GM23338 (cell line): Measurements from ENCODE around the gene NPIPB2. TPM values are rescaled to one million over a fixed set of nuclear protein-coding genes. Genes with fewer than 3 reads are reported as not detected.

Experiments
- ATAC-seq: fragments of 200-7000 bp; cut with Tn5 transposase; 3 replicates; pipeline ENCODE4 v1.9.1; 2020
- DNase-seq: peaks from one replicate; pipeline ENCODE4 v3.0.0-alpha.2; 2015; ENCODE audit warnings: low spot score
- H2AFZ ChIP-seq: fragments of 200-600 bp; sonication (generic); 2 replicates; pipeline ENCODE4 v1.8.0; 2016; ENCODE audit warnings: antibody characterized with exemption, mild to moderate bottlenecking, moderate library complexity
- H3F3A ChIP-seq: fragments of 200-600 bp; sonication (generic); replicated peaks from 2 replicates; pipeline ENCODE4 v1.8.0; 2017; ENCODE audit warnings: antibody characterized with exemption, mixed run types, low read depth
- H3K27ac ChIP-seq: fragments of 200-600 bp; sonication (generic); 2 replicates; pipeline ENCODE4 v1.6.1; 2016; ENCODE audit warnings: low read depth
- H3K27me3 ChIP-seq: fragments of 200-600 bp; sonication (generic); 2 replicates; pipeline ENCODE4 v1.8.0; 2016; ENCODE audit warnings: mild to moderate bottlenecking, mixed run types, moderate library complexity; ENCODE audit not compliant: insufficient read depth
- H3K36me3 ChIP-seq: fragments of 200-600 bp; sonication (generic); 2 replicates; pipeline ENCODE4 v1.8.0; 2016; ENCODE audit warnings: mild to moderate bottlenecking; ENCODE audit not compliant: insufficient read depth
- H3K4me1 ChIP-seq: fragments of 200-600 bp; sonication (generic); 2 replicates; pipeline ENCODE4 v1.8.0; 2016; ENCODE audit warnings: mild to moderate bottlenecking, moderate library complexity; ENCODE audit not compliant: insufficient read depth
- H3K4me2 ChIP-seq: fragments of 200-600 bp; sonication (generic); 2 replicates; pipeline ENCODE4 v1.7.1; 2017; ENCODE audit warnings: mixed run types
- H3K4me3 ChIP-seq: fragments of 200-600 bp; sonication (generic); 2 replicates; pipeline ENCODE4 v1.6.1; 2016; ENCODE audit warnings: mixed run types
- H3K79me2 ChIP-seq: fragments of 200-600 bp; sonication (generic); replicated peaks from 2 replicates; pipeline ENCODE4 v1.8.0; 2017; ENCODE audit warnings: mild to moderate bottlenecking; ENCODE audit not compliant: insufficient read depth
- H3K9me2 ChIP-seq: fragments of 200-600 bp; sonication (generic); 2 replicates; pipeline ENCODE4 v1.8.0; 2017; ENCODE audit not compliant: insufficient read depth
- H4K20me1 ChIP-seq: fragments of 200-600 bp; sonication (generic); replicated peaks from 2 replicates; pipeline ENCODE4 v1.8.0; 2017; ENCODE audit warnings: mild to moderate bottlenecking; ENCODE audit not compliant: insufficient read depth
- H3K27ac Mint-ChIP-seq: 2 replicates; pipeline ENCODE4 v1.8.0; 2020; ENCODE audit warnings: inconsistent platforms, mild to moderate bottlenecking, moderate library complexity, mixed read lengths
- H3K27me3 Mint-ChIP-seq: 3 replicates; pipeline ENCODE4 v1.8.0; 2022; ENCODE audit warnings: low read depth, mild to moderate bottlenecking, moderate library complexity, mixed read lengths, inconsistent platforms; ENCODE audit not compliant: insufficient read depth, poor library complexity
- H3K36me3 Mint-ChIP-seq: 3 replicates; pipeline ENCODE4 v1.8.0; 2021; ENCODE audit warnings: low read depth, mild to moderate bottlenecking, inconsistent platforms, moderate library complexity, mixed read lengths
- H3K4me1 Mint-ChIP-seq: 3 replicates; pipeline ENCODE4 v1.8.0; 2020; ENCODE audit warnings: mild to moderate bottlenecking, inconsistent platforms, mixed read lengths
- H3K4me3 Mint-ChIP-seq: 3 replicates; pipeline ENCODE4 v1.8.0; 2021; ENCODE audit warnings: moderate library complexity, mild to moderate bottlenecking, inconsistent platforms, mixed read lengths
- H3K9me3 Mint-ChIP-seq: 3 replicates; pipeline ENCODE4 v1.8.0; 2020; ENCODE audit warnings: moderate library complexity, mild to moderate bottlenecking, inconsistent platforms, mixed read lengths
- CTCF ChIP-seq, 2 experiments: fragments of 200-600 bp in 1 of 2; sonication (generic) in 1 of 2; conservative IDR thresholded peaks; 2 replicates each; pipeline versions ENCODE4 v1.5.1 to v1.6.1; 2016 to 2017; ENCODE audit warnings: antibody characterized with exemption in 2 of 2, low read depth in 2 of 2, mild to moderate bottlenecking in 2 of 2, moderate library complexity in 1 of 2
- ETS1 ChIP-seq: IDR thresholded peaks from 2 replicates; pipeline ENCODE4 v1.6.1; 2016; ENCODE audit warnings: antibody characterized with exemption
- EZH2 ChIP-seq: fragments of 200-600 bp; sonication (generic); IDR thresholded peaks from one replicate; pipeline ENCODE4 v1.8.0; 2017; ENCODE audit warnings: antibody characterized with exemption, mild to moderate bottlenecking, low read depth; ENCODE audit not compliant: unreplicated experiment
- EZH2phosphoT487 ChIP-seq: fragments of 200-600 bp; sonication (generic); IDR thresholded peaks from one replicate; pipeline ENCODE4 v1.8.1; 2018; ENCODE audit warnings: antibody characterized with exemption; ENCODE audit not compliant: unreplicated experiment
- JUNB ChIP-seq: IDR thresholded peaks from one replicate; pipeline ENCODE4 v1.6.1; 2016; ENCODE audit warnings: antibody characterized with exemption; ENCODE audit not compliant: unreplicated experiment
- NANOG ChIP-seq: IDR thresholded peaks from 2 replicates; pipeline ENCODE4 v1.6.1; 2016; ENCODE audit warnings: antibody characterized with exemption, borderline replicate concordance
- POLR2AphosphoS5 ChIP-seq: IDR thresholded peaks from 2 replicates; pipeline ENCODE4 v1.6.1; 2016; ENCODE audit warnings: antibody characterized with exemption, low read depth
- REST ChIP-seq: IDR thresholded peaks from one replicate; pipeline ENCODE4 v1.6.1; 2018; ENCODE audit warnings: antibody characterized with exemption; ENCODE audit not compliant: unreplicated experiment
- STAT1 ChIP-seq: IDR thresholded peaks from one replicate; pipeline ENCODE4 v1.6.1; 2016; ENCODE audit warnings: antibody characterized with exemption; ENCODE audit not compliant: unreplicated experiment
- ZNF114 ChIP-seq: fragments of 250-450 bp; sonication (Bioruptor Pico); IDR thresholded peaks from 2 replicates; pipeline ENCODE4 v1.5.0; 2020; ENCODE audit warnings: mild to moderate bottlenecking, moderate library complexity
- polyA plus RNA-seq: library from polyadenylated mRNA; unstranded; fragments of >200 nt; fragmentation: Nextera tagmentation; extraction: Ambion mirVana; gene quantifications from 2 replicates; pipeline ENCODE4 v1.2.1, GENCODE V29; 2016
- total RNA-seq: library from RNA; depleted of rRNA; stranded (reverse); fragments of >200 nt; shearing (Covaris generic); gene quantifications from 2 replicates; pipeline ENCODE4 v1.2.3, GENCODE V29; 2014

NPIPB2 gene
- total and polyA plus RNA-seq, 2 experiments from 2014 or later, result 1.0 to 6.8 TPM

GRCh38 chr16:11909653-11910545 is 31.9 kb downstream of the NPIPB2 start (continued):
- TF ChIP-seq ETS1 (no peak), NANOG (no peak), EZH2 (no peak), CTCF (conservative IDR thresholded peaks at IDR 0.05; ENCODE audit: low read depth in 2 of 2) (no peak), REST (no peak)

- Histone ChIP-seq H3K9me2 (no peaks in the 10 kb centered on the region), H2AFZ (no peak overlapping the region), H3K4me3 (no peak overlapping the region), H3F3A (no peaks in the 10 kb centered on the region; the same call in 1 of the 2 replicates), H3K79me2 (peaks cover 100% of the 10 kb centered on the region), H3K27me3 (no peaks in the 10 kb centered on the region), H3K4me1 (no peaks in the 10 kb centered on the region; the same call in 1 of the 2 replicates), H3K27ac (no peak overlapping the region), H3K36me3 (no peaks in the 10 kb centered on the region), H4K20me1 (peaks cover 81% of the 10 kb centered on the region), H3K4me2 (no peak overlapping the region)
- H3K36me3 Mint-ChIP-seq, result peaks cover 24% of the 10 kb centered on the region; the same call in 2 of the 3 replicates
- no peak for DNase-seq
- no peak for ATAC-seq
- H3K4me1 Mint-ChIP-seq, result no peaks in the 10 kb centered on the region; the same call in none of the 3 replicates
- no peaks in the 10 kb centered on the region for H3K9me3 Mint-ChIP-seq
- no peak overlapping the region for H3K27ac Mint-ChIP-seq
- H3K27me3 Mint-ChIP-seq, result peaks cover 6% of the 10 kb centered on the region
- no peak overlapping the region for H3K4me3 Mint-ChIP-seq
- TF ChIP-seq CTCF (conservative IDR thresholded peaks at IDR 0.05; ENCODE audit: low read depth in 2 of 2) (no peak), JUNB (no peak), ZNF114 (no peak), ETS1 (no peak), REST (no peak), EZH2phosphoT487 (no peak), STAT1 (no peak), EZH2 (no peak), POLR2AphosphoS5 (no peak)
Observed at GRCh38 chr16:11907160-11907970, 34.5 kb downstream of the NPIPB2 start.
